Endothelial cell of umbilical vein (primary cell): ENCODE results near the gene ADM2. TPM values are rescaled to one million over a fixed set of nuclear protein-coding genes. Genes with fewer than 3 reads are reported as not detected.

ENCODE experiments used
- BruUV-seq: library from RNA; stranded (reverse); fragments of 400-500 nt; replicated peaks from 2 replicates; lab custom pipeline; 2021; lab: Mats Ljungman, UMichigan
- CTCF ChIA-PET: fragments of 300-600, 350-600 bp; sonication (Branson Sonifier 250); formaldehyde crosslinking; loops from one replicate; lab custom pipeline; 2021; ENCODE audit warnings: antibody characterized with exemption, inconsistent platforms; lab: Charles Lee
- POLR2A ChIA-PET: fragments of 300-600, 350-600 bp; sonication (Branson Sonifier 250); formaldehyde crosslinking; loops from one replicate; lab custom pipeline; 2021; ENCODE audit warnings: antibody characterized with exemption, inconsistent platforms; lab: Charles Lee
- DNase-seq: peaks from one replicate; pipeline ENCODE4 v3.0.0-alpha.2; 2011; ENCODE audit warnings: low read depth, low spot score
- FAIRE-seq: peaks from 2 replicates; lab custom pipeline; 2011; peaks lifted over from hg19 to GRCh38; lab: Jason Lieb, UNC
- H2AFZ ChIP-seq: 2 replicates; pipeline ENCODE4 v1.6.0; 2012; ENCODE audit warnings: low read depth, low read length, control low read depth, inconsistent platforms
- H3K27ac ChIP-seq: 2 replicates; pipeline ENCODE4 v1.5.1; 2011; ENCODE audit warnings: low read depth, mild to moderate bottlenecking, control low read depth, low read length, moderate library complexity; ENCODE audit not compliant: insufficient read depth
- H3K27me3 ChIP-seq, 2 experiments: 2 replicates each; pipeline versions ENCODE4 v1.6.0 to v1.6.1; 2011; ENCODE audit warnings: low read length in 2 of 2, mixed read lengths in 1 of 2; ENCODE audit not compliant: control insufficient read depth in 2 of 2, insufficient read depth in 2 of 2
- H3K36me3 ChIP-seq, 2 experiments: 2 replicates in 1 of 2; 3 replicates in 1 of 2; pipeline ENCODE4 v1.5.1; 2011; ENCODE audit warnings: low read length in 2 of 2, mild to moderate bottlenecking in 1 of 2, moderate library complexity in 1 of 2; ENCODE audit not compliant: control insufficient read depth in 2 of 2, insufficient read depth in 2 of 2; ENCODE audit errors: extremely low read depth in 1 of 2
- H3K4me1 ChIP-seq: 3 replicates; pipeline ENCODE4 v1.5.1; 2011; ENCODE audit warnings: mild to moderate bottlenecking, low read length; ENCODE audit not compliant: control insufficient read depth, insufficient read depth; ENCODE audit errors: extremely low read depth
- H3K4me2 ChIP-seq: 2 replicates; pipeline ENCODE4 v1.6.1; 2011; ENCODE audit warnings: low read length, control low read depth, mixed read lengths; ENCODE audit not compliant: insufficient read depth
- H3K4me3 ChIP-seq, 3 experiments: fragments of 200-600 bp in 1 of 3; sonication (generic), shearing (Covaris generic) in 1 of 3; replicated peaks in 1 of 3; 2 replicates each; pipeline ENCODE4 v1.5.1; 2011 to 2016; ENCODE audit warnings: control low read depth in 3 of 3, low read length in 3 of 3, mild to moderate bottlenecking in 2 of 3, inconsistent platforms in 1 of 3, low read depth in 1 of 3, moderate library complexity in 1 of 3; ENCODE audit not compliant: insufficient read depth in 1 of 3
- H3K79me2 ChIP-seq: 2 replicates; pipeline ENCODE4 v1.6.0; 2012; ENCODE audit warnings: low read length, inconsistent platforms; ENCODE audit not compliant: control insufficient read depth, insufficient read depth
- H3K9ac ChIP-seq: replicated peaks from 2 replicates; pipeline ENCODE3; 2011; ENCODE audit warnings: low read length, control low read depth; ENCODE audit not compliant: insufficient read depth; ENCODE audit errors: extremely low read depth
- H3K9me1 ChIP-seq: replicated peaks from 3 replicates; pipeline ENCODE4 v1.6.0; 2011; ENCODE audit warnings: mild to moderate bottlenecking, low read length; ENCODE audit not compliant: control insufficient read depth, insufficient read depth; ENCODE audit errors: extremely low read depth
- H3K9me3 ChIP-seq: replicated peaks from 2 replicates; pipeline ENCODE4 v1.5.1; 2012; ENCODE audit warnings: low read length, inconsistent platforms; ENCODE audit not compliant: control insufficient read depth, insufficient read depth
- H4K20me1 ChIP-seq: replicated peaks from 2 replicates; pipeline ENCODE3; 2011; ENCODE audit warnings: mild to moderate bottlenecking, low read length; ENCODE audit not compliant: control insufficient read depth, insufficient read depth; ENCODE audit errors: extremely low read depth
- CTCF ChIP-seq, 2 donors: IDR thresholded peaks; 1 replicate in 1 of 2; 2 replicates in 1 of 2; pipeline ENCODE4 v1.5.1; 2011; ENCODE audit warnings: low read length in 2 of 2, mild to moderate bottlenecking in 2 of 2, moderate library complexity in 2 of 2, control low read depth in 1 of 2, inconsistent platforms in 1 of 2, low read depth in 1 of 2; ENCODE audit not compliant: insufficient read depth in 1 of 2; ENCODE audit errors: extremely low read depth in 1 of 2
- MAX ChIP-seq: IDR thresholded peaks from 2 replicates; pipeline ENCODE4 v1.6.1; 2011; ENCODE audit not compliant: insufficient read depth, insufficient read length
- dilution Hi-C: fragments of 300-500 bp; cut with MboI; formaldehyde crosslinking; loops from one replicate; pipeline ENCODE4 v1.15.0; 2019; ENCODE audit warnings: low sequenced_read_pairs; ENCODE audit not compliant: extremely low pct_ligation_motif_present
- intact Hi-C: fragments of 100-400 bp; cut with micrococcal nuclease; formaldehyde crosslinking; loops from one replicate; pipeline ENCODE4 v1.10.0; 2022
- polyA plus RNA-seq, 4 experiments: library from polyadenylated mRNA; depleted of rRNA in 3 of 4; stranded (reverse) in 3 of 4; unstranded in 1 of 4; fragments of >200 nt; gene quantifications; 2 replicates each; pipeline versions ENCODE4 v1.2.1 to v1.2.3, GENCODE V29; 2011 to 2012; ENCODE audit warnings: missing spikeins in 1 of 4
- total RNA-seq: library from RNA; stranded (reverse); gene quantifications from 2 replicates; pipeline ENCODE4 v1.2.3, GENCODE V29; 2021

ADM2 gene
- total and polyA plus RNA-seq, 2 donors (not counting 3 experiments of a cell fraction or from before 2014, with no cell fraction given) = 0.28 to 1.5 TPM

- POLR2A ChIA-PET = no interaction called here
- dilution Hi-C loops = no loop called here
- intact Hi-C loops = no loop called here
These were observed 40.6 kb upstream of the ADM2 start for GRCh38 chr22:50440544-50441249.

More at GRCh38 chr22:50440544-50441249, 40.6 kb upstream of the ADM2 start:
- DNase-seq (no peak), FAIRE-seq (no peak)
- no peak overlapping the region for H3K4me3 ChIP-seq
- BruUV-seq = no TSS peak
- no peak overlapping the region for H2AFZ ChIP-seq
- H3K9ac ChIP-seq = no peak overlapping the region
- H3K27me3 ChIP-seq = no peaks in the 10 kb centered on the region
- H3K9me1 ChIP-seq = no peaks in the 10 kb centered on the region
- no peaks in the 10 kb centered on the region for H3K9me3 ChIP-seq
- TF ChIP-seq CTCF (IDR thresholded peaks at IDR 0.05; ENCODE audit: extremely low read depth in 1 of 2, insufficient read depth in 1 of 2, low read depth in 1 of 2, low read length in 2 of 2) = no peak
- peak; percentile 3 for TF ChIP-seq MAX
- H3K79me2 ChIP-seq = no peaks in the 10 kb centered on the region
- peaks cover 0 to 46% of the 10 kb centered on the region in 2 experiments for H3K36me3 ChIP-seq
- no peak overlapping the region for H3K4me2 ChIP-seq
- H4K20me1 ChIP-seq = no peaks in the 10 kb centered on the region
- peaks cover 6% of the 10 kb centered on the region for H3K4me1 ChIP-seq
- no peak overlapping the region for H3K27ac ChIP-seq
- CTCF ChIA-PET = no interaction called here
